Activated naive CD4-positive, alpha-beta T cell treated with anti-CD3 and anti-CD28 coated beads, Interleukin-2, amount 50 U/mL, for 72 hours (primary cell): Measurements from ENCODE around the gene KTN1. TPM values are rescaled to one million over a fixed set of nuclear protein-coding genes. Genes with fewer than 3 reads are reported as not detected.

ENCODE experiments used
- ATAC-seq, 2 donors: fragments of 150-1000 bp; cut with Tn5 transposase; 2 replicates each; pipeline ENCODE4 v1.10.0; 2021; ENCODE audit warnings: mild to moderate bottlenecking in 2 of 2, moderate library complexity in 2 of 2
- DNase-seq, 2 donors: peaks; one replicate each; pipeline ENCODE4 v3.0.0; 2021 to 2022; ENCODE audit warnings: low spot score in 2 of 2
- H3K27ac Mint-ChIP-seq, 2 donors: one replicate each; pipeline ENCODE4 v1.8.0; 2022; ENCODE audit warnings: mild to moderate bottlenecking in 2 of 2, mixed read lengths in 2 of 2
- H3K36me3 Mint-ChIP-seq, 2 donors: one replicate each; pipeline ENCODE4 v1.8.0; 2022; ENCODE audit warnings: mixed read lengths in 2 of 2
- H3K9me3 Mint-ChIP-seq, 2 donors: one replicate each; pipeline ENCODE4 v1.8.0; 2022; ENCODE audit warnings: mixed read lengths in 2 of 2
- total RNA-seq, 2 donors: library from RNA; stranded (reverse); gene quantifications; one replicate each; pipeline ENCODE4 v1.2.3, GENCODE V29; 2022

Gene KTN1
- total RNA-seq, 2 donors from 2014 or later = 83.9 to 109 TPM

GRCh38 chr14:55681096-55681495 is 101.1 kb downstream of the KTN1 start:
- Mint-ChIP-seq H3K36me3 (peaks cover 6 to 19% of the 10 kb centered on the region in 2 donors), H3K27ac (no peak overlapping the region), H3K9me3 (no peaks in the 10 kb centered on the region)
- no peak for ATAC-seq
- DNase-seq = no peak

GRCh38 chr14:55684956-55685584 is 105.1 kb downstream of the KTN1 start:
- H3K27ac Mint-ChIP-seq = no peak overlapping the region
- DNase-seq (no peak), ATAC-seq (no peak)
- H3K36me3 Mint-ChIP-seq = peaks cover 6% of the 10 kb centered on the region in 2 donors
- no peaks in the 10 kb centered on the region for H3K9me3 Mint-ChIP-seq

GRCh38 chr14:55686713-55687112 is 106.7 kb downstream of the KTN1 start:
- no peak for ATAC-seq
- Mint-ChIP-seq H3K36me3 (peaks cover 6% of the 10 kb centered on the region in 2 donors), H3K9me3 (no peaks in the 10 kb centered on the region), H3K27ac (no peak overlapping the region)
- DNase-seq = no peak

DNA sequence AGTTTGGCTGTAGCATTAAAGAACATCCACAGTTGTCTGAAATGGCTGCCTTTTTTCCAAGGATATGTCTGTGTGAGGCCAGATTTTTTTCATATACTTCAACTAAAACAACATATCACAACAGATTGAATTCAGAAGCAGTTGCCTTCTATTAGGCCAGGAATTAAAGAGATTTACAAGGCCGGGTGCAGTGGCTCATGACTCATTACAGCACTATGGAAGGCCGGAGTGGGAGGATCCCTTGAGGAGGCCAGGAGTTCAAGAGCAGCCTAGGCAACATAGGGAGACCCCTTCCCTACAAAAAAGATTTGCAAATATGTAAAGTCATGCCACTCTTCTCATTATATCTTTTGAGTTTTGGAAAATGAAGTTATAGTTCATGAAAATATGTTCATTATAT is 108.6 kb downstream of the KTN1 start:
- ATAC-seq (no peak), DNase-seq (no peak)
- Mint-ChIP-seq H3K9me3 (no peaks in the 10 kb centered on the region), H3K27ac (no peak overlapping the region), H3K36me3 (peaks cover 6% of the 10 kb centered on the region in 2 donors)

- no peak for DNase-seq
- Mint-ChIP-seq H3K36me3 (peaks cover 4% of the 10 kb centered on the region in 2 donors), H3K9me3 (no peaks in the 10 kb centered on the region), H3K27ac (no peak overlapping the region)
- no peak for ATAC-seq
Measured at GRCh38 chr14:55689981-55690871, 110.2 kb downstream of the KTN1 start.

- ATAC-seq (no peak), DNase-seq (no peak)
- H3K36me3 Mint-ChIP-seq = no peaks in the 10 kb centered on the region
- no peaks in the 10 kb centered on the region for H3K9me3 Mint-ChIP-seq
- no peak overlapping the region for H3K27ac Mint-ChIP-seq
Measured at GRCh38 chr14:55691659-55692058, 111.7 kb downstream of the KTN1 start.

DNA sequence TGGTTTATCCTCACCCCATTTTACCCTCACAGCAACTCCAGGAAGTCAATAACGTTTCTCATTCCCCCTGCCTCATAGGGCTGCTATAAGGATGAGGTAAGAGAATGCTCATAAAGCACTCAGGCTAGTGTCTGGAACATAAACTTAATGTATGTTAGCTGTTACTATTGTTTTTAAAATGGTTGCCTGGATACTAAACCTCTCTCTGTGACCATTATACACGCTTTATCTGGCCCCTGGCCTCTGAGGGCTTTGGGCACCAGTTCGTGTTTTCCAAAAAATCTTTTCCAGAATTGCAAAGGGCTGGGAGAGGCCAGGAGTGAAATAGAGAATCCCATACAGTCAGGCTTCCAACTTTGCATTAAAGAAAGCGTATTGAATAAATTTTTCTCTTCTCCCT is 113.9 kb downstream of the KTN1 start:
- no peaks in the 10 kb centered on the region for H3K36me3 Mint-ChIP-seq
- H3K9me3 Mint-ChIP-seq = no peaks in the 10 kb centered on the region
- DNase-seq (no peak), ATAC-seq (no peak)
- H3K27ac Mint-ChIP-seq = no peak overlapping the region

DNA sequence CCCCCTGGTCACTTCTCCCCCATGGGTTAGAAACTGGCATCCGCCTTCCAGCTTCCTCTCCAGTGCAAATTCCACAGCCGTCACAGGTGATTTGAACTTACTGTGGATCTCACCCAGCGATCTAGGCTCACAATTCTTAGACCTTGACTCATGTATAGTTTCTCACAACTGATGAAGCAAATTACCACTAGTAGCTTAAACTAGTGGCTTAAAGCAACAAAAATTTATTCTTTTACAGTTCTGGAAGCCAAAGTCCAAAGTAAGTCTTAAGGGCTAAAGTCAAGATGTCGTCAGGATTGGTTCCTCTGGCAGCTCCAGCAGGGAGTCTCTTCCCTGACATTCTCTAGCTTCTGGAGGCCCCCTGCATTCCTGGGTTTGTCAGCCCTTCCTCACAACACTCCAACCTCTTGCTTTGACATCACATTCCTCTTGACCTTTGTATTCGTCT is 117.4 kb downstream of the KTN1 start:
- ATAC-seq (no peak), DNase-seq (no peak)
- Mint-ChIP-seq H3K36me3 (peaks cover 6 to 13% of the 10 kb centered on the region in 2 donors), H3K27ac (peak overlapping the region in 1 of 2 donors; percentile 7), H3K9me3 (peaks cover 3 to 5% of the 10 kb centered on the region in 2 donors)

- Mint-ChIP-seq H3K9me3 (peaks cover 3 to 5% of the 10 kb centered on the region in 2 donors), H3K36me3 (peaks cover 6 to 13% of the 10 kb centered on the region in 2 donors), H3K27ac (no peak overlapping the region)
- ATAC-seq = no peak
- no peak for DNase-seq
Measured at GRCh38 chr14:55698051-55698450, 118.0 kb downstream of the KTN1 start.

GRCh38 chr14:55699131-55700057 is 119.4 kb downstream of the KTN1 start:
- Mint-ChIP-seq H3K27ac (no peak overlapping the region), H3K9me3 (peaks cover 3 to 5% of the 10 kb centered on the region in 2 donors), H3K36me3 (peaks cover 6 to 13% of the 10 kb centered on the region in 2 donors)
- no peak for ATAC-seq
- no peak for DNase-seq

DNA sequence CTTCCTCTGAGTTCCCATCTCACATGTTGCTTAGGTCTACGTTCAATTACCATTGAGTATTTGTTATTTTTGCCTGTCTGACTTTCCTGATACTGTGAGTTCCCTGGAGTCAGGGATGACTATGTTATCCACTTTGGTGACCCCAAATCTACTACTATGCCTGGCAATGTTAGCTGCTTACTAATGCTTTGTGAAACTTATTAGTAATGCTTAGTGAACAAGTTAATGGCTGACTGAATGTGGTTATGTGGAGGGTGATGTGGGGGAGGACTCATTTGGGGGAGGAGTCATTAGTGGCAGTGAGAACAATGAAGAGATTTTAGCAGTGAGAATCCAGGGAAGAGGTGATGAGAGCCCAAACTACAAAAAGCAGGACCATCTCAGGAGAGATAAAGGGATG is 121.6 kb downstream of the KTN1 start:
- peaks cover 3 to 5% of the 10 kb centered on the region in 2 donors for H3K9me3 Mint-ChIP-seq
- peaks cover 6 to 13% of the 10 kb centered on the region in 2 donors for H3K36me3 Mint-ChIP-seq
- DNase-seq (no peak), ATAC-seq (peak in 1 of 2 donors; percentile 56)
- peak overlapping the region in 1 of 2 donors; percentile 7 for H3K27ac Mint-ChIP-seq

GRCh38 chr14:55702511-55702910 is 122.5 kb downstream of the KTN1 start:
- Mint-ChIP-seq H3K36me3 (peaks cover 6 to 13% of the 10 kb centered on the region in 2 donors), H3K27ac (no peak overlapping the region), H3K9me3 (peaks cover 3 to 5% of the 10 kb centered on the region in 2 donors)
- no peak for ATAC-seq
- no peak for DNase-seq

DNA sequence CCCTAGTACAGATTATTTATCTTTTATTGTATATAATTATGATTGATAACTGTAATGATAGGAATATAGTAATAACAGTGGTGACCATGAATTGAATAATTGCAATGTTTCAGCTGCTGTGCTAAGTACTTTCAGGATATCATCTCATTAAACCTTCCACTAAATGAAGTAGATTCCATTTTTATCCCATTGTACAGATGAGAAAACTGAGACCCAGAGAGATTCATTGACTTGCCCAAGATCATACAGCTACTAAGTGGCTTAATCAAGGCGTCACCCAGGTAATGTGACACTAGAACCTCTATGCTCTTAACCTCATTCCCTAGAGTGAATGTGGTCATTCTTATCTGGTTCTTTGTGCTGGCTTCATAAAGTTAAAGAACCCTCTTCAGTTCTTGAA is 124.6 kb downstream of the KTN1 start:
- no peak for ATAC-seq
- H3K36me3 Mint-ChIP-seq = peaks cover 6 to 13% of the 10 kb centered on the region in 2 donors
- H3K27ac Mint-ChIP-seq = no peak overlapping the region
- no peak for DNase-seq
- H3K9me3 Mint-ChIP-seq = peaks cover 3 to 5% of the 10 kb centered on the region in 2 donors

- ATAC-seq = no peak
- H3K36me3 Mint-ChIP-seq = peaks cover 6 to 7% of the 10 kb centered on the region in 2 donors
Measured at GRCh38 chr14:55705651-55706364, 125.8 kb downstream of the KTN1 start.

DNA sequence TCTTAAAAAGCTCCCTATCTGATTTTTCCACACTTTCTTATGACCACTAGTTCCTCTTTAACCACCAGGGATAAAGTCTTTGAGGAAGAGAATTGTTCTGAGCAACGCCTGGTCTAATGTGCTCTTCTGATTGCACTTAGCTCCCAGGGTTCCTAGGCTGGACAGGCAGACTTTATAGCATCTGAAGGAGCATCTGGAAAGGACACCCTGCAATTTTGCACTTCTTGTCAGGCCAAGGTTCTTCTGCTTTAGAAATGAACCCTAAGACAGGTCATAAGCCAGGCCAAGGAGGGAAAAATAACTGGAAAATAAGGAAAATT is 126.3 kb downstream of the KTN1 start:
- no peak for ATAC-seq
- Mint-ChIP-seq H3K9me3 (no peaks in the 10 kb centered on the region), H3K36me3 (peaks cover 2 to 3% of the 10 kb centered on the region in 2 donors), H3K27ac (no peak overlapping the region)
- DNase-seq = no peak

More at GRCh38 chr14:55705651-55706364, 125.8 kb downstream of the KTN1 start:
- no peaks in the 10 kb centered on the region for H3K9me3 Mint-ChIP-seq
- DNase-seq = no peak
- no peak overlapping the region for H3K27ac Mint-ChIP-seq

- no peak overlapping the region for H3K27ac Mint-ChIP-seq
- ATAC-seq (peak; percentile 61 to 68), DNase-seq (no peak)
- H3K9me3 Mint-ChIP-seq = no peaks in the 10 kb centered on the region
- H3K36me3 Mint-ChIP-seq = no peaks in the 10 kb centered on the region
Measured at GRCh38 chr14:55706893-55707292, 126.9 kb downstream of the KTN1 start.
